Measurements from ENCODE around the gene ELMOD3. TPM values are rescaled to one million over a fixed set of nuclear protein-coding genes. Genes with fewer than 3 reads are reported as not detected.

The ELMOD3 gene
- total RNA-seq, 1 donor from 2014 or later = 14.3 TPM

GRCh38 chr2:85383850-85384249 is 29.3 kb downstream of the ELMOD3 start:
- DNase-seq (ENCODE audit: low spot score) = no peak
- no peaks in the 10 kb centered on the region for H3K4me1 Mint-ChIP-seq (ENCODE audit: low read depth)
- H3K27ac Mint-ChIP-seq (ENCODE audit: unreplicated experiment) = no peak overlapping the region
- no peak overlapping the region for H3K4me3 Mint-ChIP-seq (ENCODE audit: unreplicated experiment)
- H3K9me3 Mint-ChIP-seq (ENCODE audit: low read depth) = peaks cover 4% of the 10 kb centered on the region
- TF ChIP-seq CTCF (IDR thresholded peaks at IDR 0.05) = no peak
- H3K27me3 Mint-ChIP-seq (ENCODE audit: low read depth) = no peaks in the 10 kb centered on the region
- peaks cover 27% of the 10 kb centered on the region for H3K36me3 Mint-ChIP-seq (ENCODE audit: low read depth)

GRCh38 chr2:85385746-85386145 is 31.2 kb downstream of the ELMOD3 start:
- DNase-seq (ENCODE audit: low spot score) = no peak
- no peak for TF ChIP-seq CTCF (IDR thresholded peaks at IDR 0.05)
- Mint-ChIP-seq H3K9me3 (ENCODE audit: low read depth) (no peaks in the 10 kb centered on the region), H3K27ac (ENCODE audit: unreplicated experiment) (no peak overlapping the region), H3K36me3 (ENCODE audit: low read depth) (peaks cover 21% of the 10 kb centered on the region), H3K4me3 (ENCODE audit: unreplicated experiment) (no peak overlapping the region), H3K27me3 (ENCODE audit: low read depth) (no peaks in the 10 kb centered on the region), H3K4me1 (ENCODE audit: low read depth) (no peaks in the 10 kb centered on the region)

- H3K9me3 Mint-ChIP-seq (ENCODE audit: low read depth) = no peaks in the 10 kb centered on the region
- H3K4me3 Mint-ChIP-seq (ENCODE audit: unreplicated experiment) = no peak overlapping the region
- peaks cover 18% of the 10 kb centered on the region for H3K36me3 Mint-ChIP-seq (ENCODE audit: low read depth)
- DNase-seq (ENCODE audit: low spot score) = no peak
- no peaks in the 10 kb centered on the region for H3K4me1 Mint-ChIP-seq (ENCODE audit: low read depth)
- no peak overlapping the region for H3K27ac Mint-ChIP-seq (ENCODE audit: unreplicated experiment)
- H3K27me3 Mint-ChIP-seq (ENCODE audit: low read depth) = no peaks in the 10 kb centered on the region
- TF ChIP-seq CTCF (IDR thresholded peaks at IDR 0.05) = no peak
Measured at GRCh38 chr2:85387754-85388153, 33.2 kb downstream of the ELMOD3 start.

- no peak overlapping the region for H3K4me3 Mint-ChIP-seq (ENCODE audit: unreplicated experiment)
- no peaks in the 10 kb centered on the region for H3K4me1 Mint-ChIP-seq (ENCODE audit: low read depth)
- H3K27me3 Mint-ChIP-seq (ENCODE audit: low read depth) = no peaks in the 10 kb centered on the region
- no peak overlapping the region for H3K27ac Mint-ChIP-seq (ENCODE audit: unreplicated experiment)
- DNase-seq (ENCODE audit: low spot score) = peak; percentile 36
- H3K36me3 Mint-ChIP-seq (ENCODE audit: low read depth) = peaks cover 15% of the 10 kb centered on the region
- TF ChIP-seq CTCF (IDR thresholded peaks at IDR 0.05) = no peak
- H3K9me3 Mint-ChIP-seq (ENCODE audit: low read depth) = no peaks in the 10 kb centered on the region
Measured at GRCh38 chr2:85388878-85389538, 34.4 kb downstream of the ELMOD3 start.

- H3K27ac Mint-ChIP-seq (ENCODE audit: unreplicated experiment) = no peak overlapping the region
- no peaks in the 10 kb centered on the region for H3K9me3 Mint-ChIP-seq (ENCODE audit: low read depth)
- H3K4me1 Mint-ChIP-seq (ENCODE audit: low read depth) = no peaks in the 10 kb centered on the region
- peak; percentile 71 for DNase-seq (ENCODE audit: low spot score)
- peak; percentile 76 for TF ChIP-seq CTCF (IDR thresholded peaks at IDR 0.05)
- H3K4me3 Mint-ChIP-seq (ENCODE audit: unreplicated experiment) = no peak overlapping the region
- no peaks in the 10 kb centered on the region for H3K27me3 Mint-ChIP-seq (ENCODE audit: low read depth)
- H3K36me3 Mint-ChIP-seq (ENCODE audit: low read depth) = peaks cover 9% of the 10 kb centered on the region
Measured at GRCh38 chr2:85390941-85391669, 36.5 kb downstream of the ELMOD3 start.

Measured in chondrocyte (in vitro differentiated cells).